Iris pigment epithelial cell (primary cell): ENCODE measurements around the gene NKAIN1.
"Not testable (repeated sequence)": the region's sequence is repeated elsewhere in the genome, so short reads cannot be mapped to it uniquely, and the experiment has no call there.

ENCODE experiments used
- DNase-seq: peaks from one replicate; pipeline ENCODE4 v3.0.0-alpha.2; 2011; ENCODE audit warnings: low read depth

Gene NKAIN1

DNA sequence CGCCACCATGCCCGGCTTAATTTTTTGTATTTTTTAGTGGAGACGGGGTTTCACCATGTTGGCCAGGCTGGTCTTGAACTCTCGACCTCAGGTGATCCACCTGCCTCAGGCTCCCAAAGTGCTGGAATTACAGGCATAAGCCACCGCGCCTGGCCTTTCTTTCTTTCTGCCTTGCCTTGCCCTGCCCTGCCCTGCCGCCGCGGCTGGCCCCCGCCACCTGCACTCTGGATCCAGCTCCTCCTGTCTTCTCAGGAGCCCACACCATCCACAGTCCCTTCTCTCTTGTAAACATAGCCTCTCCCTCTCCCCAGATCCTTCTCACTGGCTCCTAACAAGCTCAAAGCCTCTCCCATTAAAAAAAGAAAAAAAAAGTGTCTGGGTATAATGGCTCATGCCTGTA is 44.4 kb downstream of the NKAIN1 start:
- DNase-seq: not testable (repeated sequence)

- DNase-seq: no peak
These were observed 46.0 kb downstream of the NKAIN1 start for GRCh38 chr1:31193729-31194128.

GRCh38 chr1:31191281-31191680 is 48.4 kb downstream of the NKAIN1 start:
- no peak for DNase-seq

DNA sequence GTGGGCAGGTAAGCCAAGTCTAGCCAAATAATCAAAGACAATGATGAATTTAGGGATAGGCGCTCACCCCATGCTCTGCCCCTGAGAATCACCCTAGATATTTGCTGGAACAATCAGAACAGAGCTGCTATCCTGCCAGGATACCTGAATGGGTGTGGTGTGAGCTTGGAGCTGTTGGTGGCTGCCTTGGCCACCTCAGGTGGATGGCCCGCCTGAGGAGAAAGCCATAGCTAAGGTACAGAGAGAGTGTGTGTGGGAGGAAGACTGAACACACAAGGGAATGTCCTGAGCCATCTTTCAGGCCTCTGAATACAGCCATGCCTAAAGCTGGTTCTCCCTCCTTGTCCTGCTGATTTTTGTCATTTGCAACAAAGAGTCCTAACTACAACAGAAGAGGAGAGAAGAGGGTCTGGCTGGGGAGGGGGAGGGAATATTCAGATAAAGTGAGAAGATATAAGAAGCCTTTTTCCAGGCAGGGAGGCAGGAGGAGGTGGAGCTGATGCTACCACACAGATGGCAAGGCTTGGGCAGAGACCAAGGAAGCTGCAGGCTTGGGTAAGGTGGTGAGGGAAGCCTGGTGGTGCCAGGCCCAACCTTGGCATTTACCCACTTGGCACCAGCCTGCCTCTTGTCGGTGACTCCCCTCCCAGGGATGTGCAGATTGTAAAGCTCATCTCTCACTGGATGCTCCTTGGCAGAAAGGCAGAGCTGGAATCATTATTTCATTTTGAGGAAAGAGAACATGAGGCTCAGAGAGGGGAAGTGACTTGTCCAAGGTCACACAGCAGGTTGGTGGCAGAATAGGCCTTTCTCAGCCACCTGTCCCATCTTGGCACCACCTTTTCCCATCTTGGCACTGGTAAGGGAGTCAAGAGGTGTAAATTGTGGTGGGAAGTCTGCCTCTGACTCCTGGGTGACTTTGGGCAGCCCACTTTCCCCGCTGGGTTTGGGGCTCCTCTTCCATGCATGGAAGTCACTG is 49.7 kb downstream of the NKAIN1 start:
- DNase-seq: no peak

DNA sequence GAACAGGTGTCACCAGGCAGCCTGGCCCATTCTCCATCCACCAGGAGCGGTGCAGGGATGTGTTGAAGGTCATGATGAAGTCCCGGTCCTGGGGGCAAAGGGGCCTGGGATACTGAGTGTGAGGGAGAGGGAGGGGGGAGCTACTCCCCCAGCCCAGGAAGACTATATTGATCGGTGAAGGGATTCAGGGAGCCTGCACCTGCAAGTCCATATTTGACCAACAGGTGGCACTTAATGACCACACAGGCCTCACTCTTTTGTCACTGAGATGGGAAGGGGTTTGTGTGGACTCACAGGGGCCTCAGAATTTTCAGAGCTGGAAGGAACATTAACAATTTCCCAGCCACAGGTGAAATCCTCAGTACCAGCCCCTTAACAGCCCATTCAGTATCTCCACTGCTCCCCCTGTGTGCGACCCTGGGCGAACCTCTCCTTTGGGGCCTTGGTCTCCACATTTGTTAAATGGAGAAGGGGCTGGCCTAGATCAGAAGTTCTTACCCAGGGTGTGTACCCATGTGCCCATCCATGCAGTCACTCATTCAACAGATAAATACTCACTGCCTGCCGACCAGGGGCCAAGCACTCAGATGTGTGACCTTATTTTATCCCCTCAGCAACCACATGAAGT is 55.6 kb downstream of the NKAIN1 start:
- peak; percentile 33 for DNase-seq

DNA sequence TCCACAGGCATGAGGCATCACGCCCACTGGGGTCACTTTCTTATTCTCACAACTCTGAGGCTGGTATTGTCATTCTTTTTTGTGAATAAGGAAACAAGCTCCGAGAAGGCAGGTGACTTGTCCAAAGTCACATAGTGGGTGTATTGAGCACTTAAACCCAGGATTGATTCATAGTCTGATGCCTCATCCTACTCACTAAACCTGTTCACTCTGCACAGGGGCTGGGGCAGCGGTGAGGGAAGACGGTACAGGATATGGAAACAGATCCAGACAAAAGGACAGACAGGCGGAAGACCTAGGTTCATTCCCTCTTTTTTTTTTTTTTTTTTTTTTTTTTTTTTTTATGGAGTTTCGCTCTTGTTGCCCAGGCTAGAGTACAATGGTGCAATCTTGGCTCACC is 56.6 kb downstream of the NKAIN1 start:
- no peak for DNase-seq

DNA sequence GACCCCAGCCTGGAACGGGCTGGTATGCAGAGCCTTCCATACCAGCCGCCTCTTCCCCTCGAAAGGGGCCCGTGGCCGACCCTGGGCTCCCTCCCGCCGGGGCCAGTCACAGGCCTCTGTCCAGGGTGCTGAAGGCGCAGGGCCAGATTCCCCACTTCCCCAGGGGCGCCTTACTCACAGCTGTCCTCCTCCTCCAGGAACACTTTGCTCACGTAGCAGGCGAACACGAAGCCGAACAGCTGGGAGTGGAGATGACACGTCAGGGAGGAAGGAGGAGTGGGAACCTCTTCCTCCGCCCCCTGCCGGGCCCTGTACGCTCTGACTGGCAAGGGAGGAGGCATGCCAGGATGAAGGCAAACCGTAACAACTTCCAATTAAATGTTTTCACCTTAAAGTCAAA is 57.3 kb downstream of the NKAIN1 start:
- DNase-seq: peak; percentile 92

DNA sequence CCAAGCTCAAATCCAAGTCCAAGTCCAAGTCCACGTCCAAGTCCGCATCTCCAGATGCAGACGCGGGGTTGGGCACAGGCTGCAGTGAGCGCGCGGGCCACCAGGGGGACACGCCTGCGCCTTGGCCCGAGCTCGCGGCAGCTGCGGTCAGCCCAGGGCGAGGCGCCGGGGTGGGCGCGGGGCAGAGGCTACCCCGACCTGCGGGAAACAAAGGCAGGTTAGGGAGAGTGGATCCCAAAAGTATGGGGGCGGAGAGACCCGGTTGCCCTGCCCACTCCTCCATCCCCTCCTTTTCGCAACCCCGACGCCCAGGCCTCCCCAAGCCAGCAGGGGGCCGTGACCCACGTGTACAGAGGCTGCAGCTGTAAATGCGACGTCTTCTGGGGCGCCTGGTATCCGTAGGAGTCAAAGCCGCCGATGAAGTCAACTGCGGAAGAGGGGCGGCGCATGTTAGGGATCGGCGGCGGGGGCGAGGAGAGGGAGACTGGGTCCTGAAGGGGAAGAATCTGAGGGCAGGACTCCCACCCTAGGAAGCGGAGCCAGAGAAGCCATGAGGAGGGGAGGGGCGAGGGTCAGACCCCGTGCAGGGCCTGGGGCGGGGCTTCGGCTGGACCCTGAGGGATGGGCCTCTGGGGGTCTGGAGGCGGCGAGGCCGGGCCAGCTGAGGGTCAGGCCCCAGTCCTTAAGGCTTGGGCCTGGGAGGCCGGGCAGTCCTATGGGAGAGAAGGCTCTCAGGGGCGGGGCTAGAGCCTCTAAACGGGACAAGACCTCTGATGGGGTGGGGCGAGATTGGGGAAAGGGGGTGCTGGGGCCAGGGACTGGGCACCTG is 58.0 kb downstream of the NKAIN1 start:
- DNase-seq: peak; percentile 34

GRCh38 chr1:31180338-31180737 is 59.3 kb downstream of the NKAIN1 start:
- peak; percentile 9 for DNase-seq

DNA sequence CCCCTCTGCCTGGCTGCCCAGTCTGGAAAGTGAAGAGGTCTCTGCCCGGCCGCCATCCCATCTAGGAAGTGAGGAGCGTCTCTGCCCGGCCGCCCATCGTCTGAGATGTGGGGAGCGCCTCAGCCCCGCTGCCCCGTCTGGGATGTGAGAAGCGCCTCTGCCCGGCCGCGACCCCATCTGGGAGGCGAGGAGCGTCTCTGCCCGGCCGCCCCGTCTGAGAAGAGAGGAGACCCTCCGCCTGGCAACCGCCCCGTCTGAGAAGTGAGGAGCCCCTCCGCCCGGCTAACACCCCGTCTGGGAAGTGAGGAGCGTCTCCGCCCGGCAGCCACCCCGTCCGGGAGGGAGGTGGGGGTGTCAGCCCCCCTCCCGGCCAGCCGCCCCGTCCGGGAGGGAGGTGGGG is 63.4 kb downstream of the NKAIN1 start:
- not testable (repeated sequence) for DNase-seq

DNA sequence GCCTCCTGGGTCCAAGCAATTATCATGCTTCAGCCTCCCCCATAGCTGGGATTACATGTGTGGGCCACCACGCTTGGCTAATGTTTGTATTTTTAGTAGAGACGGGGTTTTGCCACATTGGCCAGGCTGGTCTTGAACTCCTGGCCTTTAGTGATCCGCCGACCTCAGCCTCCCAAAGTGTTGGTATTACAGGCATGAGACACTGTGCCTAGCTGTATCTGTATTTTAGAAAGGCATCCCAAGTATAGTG is 69.3 kb downstream of the NKAIN1 start:
- no peak for DNase-seq

GRCh38 chr1:31166462-31166861 is 73.2 kb downstream of the NKAIN1 start:
- no peak for DNase-seq

GRCh38 chr1:31164291-31164690 is 75.4 kb downstream of the NKAIN1 start:
- no peak for DNase-seq

DNA sequence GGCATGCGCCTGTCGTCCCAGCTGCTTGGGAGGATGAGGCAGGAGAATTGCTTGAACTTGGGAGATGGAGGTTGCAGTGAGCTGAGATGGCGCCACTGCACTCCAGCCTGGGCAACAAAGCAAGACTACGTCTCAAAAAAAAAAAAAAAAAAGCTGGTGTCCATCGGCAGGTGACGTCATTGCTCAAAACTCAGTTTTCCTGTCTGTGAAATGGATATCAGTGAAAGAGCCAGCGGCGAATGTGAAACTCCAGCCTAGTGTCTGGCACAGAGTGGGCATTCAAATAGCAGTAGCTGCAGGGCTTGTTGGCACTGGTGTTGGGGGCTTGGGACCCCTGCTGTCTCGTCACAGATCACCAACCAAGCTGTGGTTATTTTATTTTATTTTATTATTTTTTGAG is 75.8 kb downstream of the NKAIN1 start:
- no peak for DNase-seq

DNA sequence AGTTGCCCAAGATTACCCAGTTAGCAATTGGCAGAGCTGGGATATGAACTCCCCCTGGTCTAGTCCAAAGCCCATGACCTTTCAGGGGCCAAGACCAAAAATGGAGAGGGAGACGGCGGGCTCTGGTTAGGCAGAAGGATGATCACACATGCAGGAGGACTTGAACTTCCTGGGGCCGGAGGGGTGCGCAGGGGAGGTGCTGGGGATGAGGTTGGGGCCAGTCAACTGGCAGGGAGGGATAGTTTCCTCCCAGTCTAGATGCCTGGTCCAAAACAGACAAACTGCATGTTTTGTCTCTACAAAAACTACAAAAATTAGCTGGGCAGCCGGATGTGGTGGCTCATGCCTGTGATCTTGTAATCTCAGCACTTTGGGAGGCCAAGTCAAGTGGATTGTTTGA is 78.1 kb downstream of the NKAIN1 start:
- peak; percentile 15 for DNase-seq

DNA sequence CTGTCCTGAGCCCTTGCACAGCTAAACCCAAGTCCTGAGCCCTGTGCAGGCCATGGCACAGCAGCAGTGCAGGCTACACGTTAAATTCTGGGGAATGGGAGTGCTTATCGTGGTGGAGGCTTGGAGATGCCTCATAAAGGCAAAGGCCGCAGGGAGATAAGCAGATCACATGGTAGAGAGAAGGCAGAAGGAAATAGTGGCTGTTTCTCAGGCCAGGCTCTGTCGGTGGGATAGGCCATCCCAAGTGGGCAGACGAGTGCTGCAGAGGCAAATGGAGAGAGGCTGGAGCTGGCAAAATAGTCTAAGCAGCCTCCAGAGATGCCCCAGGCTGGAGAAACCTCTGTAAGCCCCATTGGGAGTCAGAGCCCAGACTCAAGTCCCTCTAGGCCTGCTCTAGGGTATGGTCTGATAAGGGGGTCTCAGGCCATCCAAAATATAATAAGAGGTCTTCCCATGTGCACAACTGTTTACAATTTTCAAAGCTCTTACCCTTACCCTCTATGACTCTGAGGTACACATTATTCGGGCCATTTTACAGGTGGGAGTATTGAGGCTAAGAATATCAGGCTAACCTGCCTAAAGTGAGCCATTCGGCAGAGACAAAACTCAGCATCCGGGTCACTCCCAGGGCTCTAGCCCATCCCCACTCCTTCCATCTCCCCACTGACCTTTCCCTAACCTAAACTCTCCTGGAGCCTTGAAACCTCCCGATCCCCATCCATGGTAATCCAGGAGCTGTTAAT is 79.6 kb downstream of the NKAIN1 start:
- DNase-seq: no peak

GRCh38 chr1:31159323-31159722 is 80.4 kb downstream of the NKAIN1 start:
- DNase-seq: no peak

- DNase-seq: peak; percentile 65
These were observed 84.4 kb downstream of the NKAIN1 start for GRCh38 chr1:31155216-31155806.

GRCh38 chr1:31154632-31155215 is 85.0 kb downstream of the NKAIN1 start:
- DNase-seq: peak; percentile 78

- peak; percentile 8 for DNase-seq
These were observed 85.6 kb downstream of the NKAIN1 start for GRCh38 chr1:31154000-31154631.

- no peak for DNase-seq
These were observed 86.3 kb downstream of the NKAIN1 start for GRCh38 chr1:31153423-31153822.
